Measurements from ENCODE around the gene TBC1D22A. TPM values are rescaled to one million over a fixed set of nuclear protein-coding genes. Genes with fewer than 3 reads are reported as not detected.

Gene TBC1D22A
- total and polyA plus RNA-seq, 2 donors from 2014 or later = 24.6 to 39.4 TPM

GRCh38 chr22:47063606-47064005 is 301.2 kb downstream of the TBC1D22A start:
- no peak overlapping the region for H3K9ac ChIP-seq (ENCODE audit: low read length in 3 of 3)
- no peak overlapping the region for H3K4me3 ChIP-seq (ENCODE audit: low read length in 3 of 3)
- peaks cover 0 to 3% (median 3%) of the 10 kb centered on the region in 3 donors for H3K36me3 ChIP-seq (ENCODE audit: control insufficient read depth in 2 of 3, insufficient read depth in 3 of 3, low read length in 3 of 3)
- DNase-seq (no peak), FAIRE-seq (no peak)
- H3K9me3 ChIP-seq (ENCODE audit: control insufficient read depth in 2 of 3, insufficient read depth in 1 of 3, low read length in 3 of 3) = no peaks in the 10 kb centered on the region
- no peaks in the 10 kb centered on the region for H3K27me3 ChIP-seq (ENCODE audit: control insufficient read depth, insufficient read depth, low read length)
- no peak overlapping the region for H3K27ac ChIP-seq (ENCODE audit: low read depth in 2 of 2, low read length in 2 of 2)
- intact Hi-C loops (cut with DNase I) = no loop called here
- H3K4me1 ChIP-seq (ENCODE audit: control insufficient read depth in 2 of 3, insufficient read depth in 2 of 3, low read depth in 1 of 3, low read length in 3 of 3) = no peaks in the 10 kb centered on the region
- no peak for TF ChIP-seq CTCF (IDR thresholded peaks at IDR 0.05; ENCODE audit: borderline replicate concordance, extremely low read depth, insufficient read depth)

GRCh38 chr22:47064016-47064415 is 301.6 kb downstream of the TBC1D22A start:
- H3K27ac ChIP-seq (ENCODE audit: low read depth in 2 of 2, low read length in 2 of 2) = no peak overlapping the region
- DNase-seq = no peak
- no peaks in the 10 kb centered on the region for H3K27me3 ChIP-seq (ENCODE audit: control insufficient read depth, insufficient read depth, low read length)
- no peak for FAIRE-seq
- no peak overlapping the region for H3K9ac ChIP-seq (ENCODE audit: low read length in 3 of 3)
- H3K4me3 ChIP-seq (ENCODE audit: low read length in 3 of 3) = no peak overlapping the region
- intact Hi-C loops (cut with DNase I) = no loop called here
- TF ChIP-seq CTCF (IDR thresholded peaks at IDR 0.05; ENCODE audit: borderline replicate concordance, extremely low read depth, insufficient read depth) = no peak
- H3K4me1 ChIP-seq (ENCODE audit: control insufficient read depth in 2 of 3, insufficient read depth in 2 of 3, low read depth in 1 of 3, low read length in 3 of 3) = no peaks in the 10 kb centered on the region
- H3K36me3 ChIP-seq (ENCODE audit: control insufficient read depth in 2 of 3, insufficient read depth in 3 of 3, low read length in 3 of 3) = peaks cover 0 to 3% (median under 1%) of the 10 kb centered on the region in 3 donors
- no peaks in the 10 kb centered on the region for H3K9me3 ChIP-seq (ENCODE audit: control insufficient read depth in 2 of 3, insufficient read depth in 1 of 3, low read length in 3 of 3)

- no peak overlapping the region for H3K27ac ChIP-seq (ENCODE audit: low read depth in 2 of 2, low read length in 2 of 2)
- no peaks in the 10 kb centered on the region for H3K27me3 ChIP-seq (ENCODE audit: control insufficient read depth, insufficient read depth, low read length)
- no peak for DNase-seq
- H3K4me1 ChIP-seq (ENCODE audit: control insufficient read depth in 2 of 3, insufficient read depth in 2 of 3, low read depth in 1 of 3, low read length in 3 of 3) = no peaks in the 10 kb centered on the region
- TF ChIP-seq CTCF (IDR thresholded peaks at IDR 0.05; ENCODE audit: borderline replicate concordance, extremely low read depth, insufficient read depth) = no peak
- H3K9me3 ChIP-seq (ENCODE audit: control insufficient read depth in 2 of 3, insufficient read depth in 1 of 3, low read length in 3 of 3) = no peaks in the 10 kb centered on the region
- peaks cover 0 to 2% (median 0%) of the 10 kb centered on the region in 3 donors for H3K36me3 ChIP-seq (ENCODE audit: control insufficient read depth in 2 of 3, insufficient read depth in 3 of 3, low read length in 3 of 3)
- no peak overlapping the region for H3K9ac ChIP-seq (ENCODE audit: low read length in 3 of 3)
- intact Hi-C loops (cut with DNase I) = no loop called here
- H3K4me3 ChIP-seq (ENCODE audit: low read length in 3 of 3) = no peak overlapping the region
- FAIRE-seq = no peak
Observed at GRCh38 chr22:47064416-47064815, 302.0 kb downstream of the TBC1D22A start.
